Subcutaneous adipose tissue (tissue), 4 donors: Measurements from ENCODE around the gene MYADML2. TPM values are rescaled to one million over a fixed set of nuclear protein-coding genes. Genes with fewer than 3 reads are reported as not detected.

Source experiments
- CTCF ChIP-seq: fragments of 450-650 bp; IDR thresholded peaks from one replicate; pipeline ENCODE4 v1.5.1; 2016; ENCODE audit warnings: low read depth, mild to moderate bottlenecking, control low read depth, antibody characterized with exemption, moderate library complexity
- total RNA-seq, 4 donors: library from RNA; depleted of rRNA; stranded (reverse); fragments of >200 nt; gene quantifications; one replicate each; pipeline ENCODE4 v1.1.0, GENCODE V29; 2016

Gene MYADML2
- total RNA-seq, 4 donors from 2014 or later = not detected

GRCh38 chr17:81973432-81973831 is 26.4 kb upstream of the MYADML2 start:
- TF ChIP-seq CTCF = no peak

GRCh38 chr17:81968850-81969812 is 22.1 kb upstream of the MYADML2 start:
- no peak for TF ChIP-seq CTCF

- no peak for TF ChIP-seq CTCF
Observed at GRCh38 chr17:81968396-81968745, 21.3 kb upstream of the MYADML2 start.

- no peak for TF ChIP-seq CTCF
Observed at GRCh38 chr17:81967533-81968395, 20.7 kb upstream of the MYADML2 start.

- no peak for TF ChIP-seq CTCF
Observed at GRCh38 chr17:81967244-81967532, 20.2 kb upstream of the MYADML2 start.

GRCh38 chr17:81966343-81967243 is 19.6 kb upstream of the MYADML2 start:
- TF ChIP-seq CTCF = no peak
